ENCODE measurements around the gene CST3. TPM values are rescaled to one million over a fixed set of nuclear protein-coding genes. Genes with fewer than 3 reads are reported as not detected.

Gene CST3
- total RNA-seq, 1 experiment from 2014 or later, result 331 TPM

DNA sequence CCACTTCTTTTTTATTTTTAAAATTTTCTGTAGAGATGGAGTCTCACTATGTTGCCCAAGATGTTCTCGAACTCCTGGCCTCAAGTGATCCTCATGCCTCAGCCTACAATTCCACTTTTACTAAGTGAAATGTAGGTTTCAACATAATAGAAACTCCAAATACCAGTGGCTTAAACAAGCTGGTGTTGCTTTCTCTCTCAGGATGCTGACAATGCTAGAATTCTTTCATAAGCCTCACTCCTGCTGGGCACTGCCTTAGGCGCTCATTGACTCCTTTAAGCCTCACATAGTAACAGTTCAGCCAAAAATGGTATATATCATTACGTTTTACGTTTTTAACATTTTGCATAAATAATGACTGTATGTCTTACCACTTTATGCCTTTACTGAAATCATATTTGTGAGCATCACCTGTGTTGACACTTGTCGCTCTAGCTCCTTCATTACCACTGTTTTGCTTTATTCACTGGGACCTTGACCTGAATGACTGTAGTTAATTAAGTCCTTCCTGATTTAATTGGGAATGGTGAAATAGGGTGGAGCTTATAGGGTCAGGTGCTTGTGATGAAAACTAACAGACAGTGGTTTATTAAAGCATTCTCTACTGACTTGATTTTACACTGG is 28.2 kb downstream of the CST3 start:
- no peak overlapping the region for H2AFZ ChIP-seq (ENCODE audit: low read length)
- intact Hi-C loops (cut with micrococcal nuclease), result no loop called here
- H4K20me1 ChIP-seq (ENCODE audit: low read length), result no peaks in the 10 kb centered on the region
- no peak for ATAC-seq
- H3K9ac ChIP-seq (ENCODE audit: low read length), result no peak overlapping the region
- no peaks in the 10 kb centered on the region for H3K79me2 ChIP-seq (ENCODE audit: low read length)
- H3K27me3 ChIP-seq (ENCODE audit: low read length), result peaks cover 9% of the 10 kb centered on the region; the same call in 1 of the 2 replicates
- no peak overlapping the region for H3K4me3 ChIP-seq (ENCODE audit: low read length)
- H3K36me3 ChIP-seq (ENCODE audit: low read depth, low read length), result no peaks in the 10 kb centered on the region
- TF ChIP-seq EZH2phosphoT487 (IDR thresholded peaks at IDR 0.05; ENCODE audit: borderline replicate concordance, low read length) (no peak), EZH2 (IDR thresholded peaks at IDR 0.05; ENCODE audit: low read length, unreplicated experiment) (no peak)
- TF ChIP-seq, protein P1, sequence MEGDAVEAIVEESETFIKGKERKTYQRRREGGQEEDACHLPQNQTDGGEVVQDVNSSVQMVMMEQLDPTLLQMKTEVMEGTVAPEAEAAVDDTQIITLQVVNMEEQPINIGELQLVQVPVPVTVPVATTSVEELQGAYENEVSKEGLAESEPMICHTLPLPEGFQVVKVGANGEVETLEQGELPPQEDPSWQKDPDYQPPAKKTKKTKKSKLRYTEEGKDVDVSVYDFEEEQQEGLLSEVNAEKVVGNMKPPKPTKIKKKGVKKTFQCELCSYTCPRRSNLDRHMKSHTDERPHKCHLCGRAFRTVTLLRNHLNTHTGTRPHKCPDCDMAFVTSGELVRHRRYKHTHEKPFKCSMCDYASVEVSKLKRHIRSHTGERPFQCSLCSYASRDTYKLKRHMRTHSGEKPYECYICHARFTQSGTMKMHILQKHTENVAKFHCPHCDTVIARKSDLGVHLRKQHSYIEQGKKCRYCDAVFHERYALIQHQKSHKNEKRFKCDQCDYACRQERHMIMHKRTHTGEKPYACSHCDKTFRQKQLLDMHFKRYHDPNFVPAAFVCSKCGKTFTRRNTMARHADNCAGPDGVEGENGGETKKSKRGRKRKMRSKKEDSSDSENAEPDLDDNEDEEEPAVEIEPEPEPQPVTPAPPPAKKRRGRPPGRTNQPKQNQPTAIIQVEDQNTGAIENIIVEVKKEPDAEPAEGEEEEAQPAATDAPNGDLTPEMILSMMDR (conservative IDR thresholded peaks at IDR 0.05; ENCODE audit: low read depth, low read length), result no peak
- H3K4me1 ChIP-seq (ENCODE audit: insufficient read depth, low read length), result no peaks in the 10 kb centered on the region
- CTCF ChIA-PET, result no interaction called here
- BruUV-seq (replicated peaks), result no TSS peak
- H3K4me2 ChIP-seq (ENCODE audit: low read length), result no peak overlapping the region
- H3K9me2 ChIP-seq (replicated peaks; ENCODE audit: low read length), result no peaks in the 10 kb centered on the region
- H3K27ac ChIP-seq (ENCODE audit: low read length), result no peak overlapping the region
- POLR2A ChIA-PET (ENCODE audit: unreplicated experiment), result no interaction called here
- no peaks in the 10 kb centered on the region for H3K9me3 ChIP-seq (ENCODE audit: low read length)
- DNase-seq, result no peak
- H3F3A ChIP-seq (ENCODE audit: low read length, unreplicated experiment), result no peaks in the 10 kb centered on the region

- H3K36me3 ChIP-seq (ENCODE audit: low read depth, low read length), result no peaks in the 10 kb centered on the region
- CTCF ChIA-PET, result no interaction called here
- POLR2A ChIA-PET (ENCODE audit: unreplicated experiment), result no interaction called here
- no peaks in the 10 kb centered on the region for H3K79me2 ChIP-seq (ENCODE audit: low read length)
- ATAC-seq (no peak), DNase-seq (no peak)
- H3K9me2 ChIP-seq (replicated peaks; ENCODE audit: low read length), result no peaks in the 10 kb centered on the region
- peaks cover 9% of the 10 kb centered on the region; the same call in 1 of the 2 replicates for H3K27me3 ChIP-seq (ENCODE audit: low read length)
- no peaks in the 10 kb centered on the region for H3K4me1 ChIP-seq (ENCODE audit: insufficient read depth, low read length)
- no peak overlapping the region for H3K27ac ChIP-seq (ENCODE audit: low read length)
- H4K20me1 ChIP-seq (ENCODE audit: low read length), result no peaks in the 10 kb centered on the region
- H3K9ac ChIP-seq (ENCODE audit: low read length), result no peak overlapping the region
- no peaks in the 10 kb centered on the region for H3F3A ChIP-seq (ENCODE audit: low read length, unreplicated experiment)
- no peak overlapping the region for H2AFZ ChIP-seq (ENCODE audit: low read length)
- no peak overlapping the region for H3K4me3 ChIP-seq (ENCODE audit: low read length)
- intact Hi-C loops (cut with micrococcal nuclease), result no loop called here
- no TSS peak for BruUV-seq (replicated peaks)
- H3K9me3 ChIP-seq (ENCODE audit: low read length), result no peaks in the 10 kb centered on the region
- no peak overlapping the region for H3K4me2 ChIP-seq (ENCODE audit: low read length)
- TF ChIP-seq EZH2phosphoT487 (IDR thresholded peaks at IDR 0.05; ENCODE audit: borderline replicate concordance, low read length), result no peak
- TF ChIP-seq, protein P1 (conservative IDR thresholded peaks at IDR 0.05; ENCODE audit: low read depth, low read length), result no peak
- no peak for TF ChIP-seq EZH2 (IDR thresholded peaks at IDR 0.05; ENCODE audit: low read length, unreplicated experiment)
These were observed 29.4 kb downstream of the CST3 start for GRCh38 chr20:23608251-23608846.
